Measurements from ENCODE around the gene NEFH. TPM values are rescaled to one million over a fixed set of nuclear protein-coding genes. Genes with fewer than 3 reads are reported as not detected.

NEFH gene
- total RNA-seq, 1 experiment from 2014 or later, result 5.7 TPM

- no peak overlapping the region for H3K4me2 ChIP-seq (ENCODE audit: insufficient read depth, insufficient read length, low read length)
- H3K4me1 ChIP-seq (ENCODE audit: insufficient read depth, low read length), result no peaks in the 10 kb centered on the region
- H4K91ac ChIP-seq (ENCODE audit: insufficient read length, low read depth, low read length), result no peak overlapping the region
- no peak overlapping the region for H4K5ac ChIP-seq (ENCODE audit: insufficient read length, low read depth, low read length)
- H4K8ac ChIP-seq (replicated peaks; ENCODE audit: insufficient read length, low read depth, low read length), result no peak overlapping the region
- H3K4me1 Mint-ChIP-seq, result peaks cover 13 to 15% of the 10 kb centered on the region in 2 experiments
- H2BK15ac ChIP-seq (ENCODE audit: low read depth, low read length), result no peak overlapping the region
- no peaks in the 10 kb centered on the region for H3K79me2 ChIP-seq (ENCODE audit: insufficient read depth, low read length)
- H2AFZ ChIP-seq (ENCODE audit: low read length), result no peak overlapping the region
- no peak overlapping the region for H2BK120ac ChIP-seq (ENCODE audit: low read depth, low read length, poor library complexity, severe bottlenecking)
- no peak overlapping the region for H3K18ac ChIP-seq (ENCODE audit: insufficient read length, low read depth, low read length)
- H2BK5ac ChIP-seq (ENCODE audit: insufficient read length, low read length), result no peak overlapping the region
- no peak for TF ChIP-seq CTCF (conservative IDR thresholded peaks at IDR 0.05)
- no peaks in the 10 kb centered on the region; the same call in 1 of the 2 replicates for H3K27me3 ChIP-seq (ENCODE audit: insufficient read depth, low read length)
- no CpG with 5 or more reads among the region's 6 CpGs for WGBS (ENCODE audit: extremely low coverage, insufficient read length, low lambda C conversion rate)
- no peak overlapping the region for H3K4me3 Mint-ChIP-seq
- H3K36me3 Mint-ChIP-seq (ENCODE audit: insufficient read depth in 1 of 3, low read depth in 3 of 3), result no peaks in the 10 kb centered on the region
- no peak overlapping the region for H2AK5ac ChIP-seq (ENCODE audit: insufficient read length, low read length)
- no peak overlapping the region for H3K27ac ChIP-seq (ENCODE audit: insufficient read length, low read depth, low read length)
- H3K9ac ChIP-seq (ENCODE audit: extremely low read depth, insufficient read length, low read length), result no peak overlapping the region
- no peaks in the 10 kb centered on the region for H3K79me1 ChIP-seq (ENCODE audit: insufficient read depth, low read depth, low read length, poor library complexity, severe bottlenecking)
- peaks cover 2% of the 10 kb centered on the region; the same call in 1 of the 2 replicates for H3K27me3 Mint-ChIP-seq (ENCODE audit: low read depth)
- no peak overlapping the region for H3K4ac ChIP-seq (ENCODE audit: low read depth, low read length)
- no peaks in the 10 kb centered on the region for H4K20me1 ChIP-seq (ENCODE audit: control insufficient read depth, insufficient read depth, insufficient read length)
- H3K9me3 Mint-ChIP-seq, result no peaks in the 10 kb centered on the region
- no peak overlapping the region for H3K27ac Mint-ChIP-seq
- DNase-seq, result no peak
- H2BK12ac ChIP-seq (ENCODE audit: insufficient read length, low read depth, low read length), result no peak overlapping the region
- H3K14ac ChIP-seq (ENCODE audit: insufficient read depth, low read length), result no peak overlapping the region
- H3K23ac ChIP-seq (ENCODE audit: insufficient read length, low read depth, low read length), result no peak overlapping the region
- no peak overlapping the region for H3T11ph ChIP-seq (ENCODE audit: low read length)
- H3K23me2 ChIP-seq (ENCODE audit: insufficient read length, low read depth, low read length, poor library complexity, severe bottlenecking), result no peaks in the 10 kb centered on the region
- no peak overlapping the region for H3K56ac ChIP-seq (ENCODE audit: insufficient read length, low read depth, low read length)
- no peak overlapping the region for H2BK20ac ChIP-seq (ENCODE audit: low read depth, low read length, poor library complexity, severe bottlenecking)
- H3K9me3 ChIP-seq (ENCODE audit: control insufficient read depth, low read depth, low read length), result no peaks in the 10 kb centered on the region
These were observed 36.6 kb upstream of the NEFH start for GRCh38 chr22:29443452-29443851.
